Astrocyte (in vitro differentiated cells and primary cell): ENCODE results near the gene PHEX. TPM values are rescaled to one million over a fixed set of nuclear protein-coding genes. Genes with fewer than 3 reads are reported as not detected.

Source experiments
- DNase-seq: peaks from one replicate; pipeline ENCODE4 v3.0.0-alpha.2; 2010; ENCODE audit warnings: low read depth
- FAIRE-seq: peaks from 2 replicates; lab custom pipeline; 2011; peaks lifted over from hg19 to GRCh38; lab: Jason Lieb, UNC
- H2AFZ ChIP-seq: 2 replicates; pipeline ENCODE4 v1.6.0; 2012; ENCODE audit warnings: low read depth, low read length, inconsistent platforms
- H3K27ac ChIP-seq: 2 replicates; pipeline ENCODE4 v1.5.1; 2011; ENCODE audit warnings: low read depth, low read length, inconsistent platforms
- H3K27me3 ChIP-seq: 2 replicates; pipeline ENCODE4 v1.6.0; 2011; ENCODE audit warnings: low read length, inconsistent platforms; ENCODE audit not compliant: insufficient read depth
- H3K36me3 ChIP-seq: 2 replicates; pipeline ENCODE4 v1.5.1; 2011; ENCODE audit warnings: low read length, inconsistent platforms; ENCODE audit not compliant: insufficient read depth
- H3K4me1 ChIP-seq: 2 replicates; pipeline ENCODE4 v1.5.1; 2011; ENCODE audit warnings: low read length, inconsistent platforms; ENCODE audit not compliant: insufficient read depth
- H3K4me2 ChIP-seq: 2 replicates; pipeline ENCODE4 v1.6.0; 2012; ENCODE audit warnings: low read length, inconsistent platforms
- H3K4me3 ChIP-seq: 2 replicates; pipeline ENCODE4 v1.5.1; 2011; ENCODE audit warnings: low read depth, mild to moderate bottlenecking, low read length, inconsistent platforms; ENCODE audit not compliant: insufficient read depth
- H3K79me2 ChIP-seq: 2 replicates; pipeline ENCODE4 v1.6.0; 2012; ENCODE audit warnings: mild to moderate bottlenecking, low read length, inconsistent platforms; ENCODE audit not compliant: insufficient read depth
- H3K9ac ChIP-seq: 2 replicates; pipeline ENCODE4 v1.6.0; 2012; ENCODE audit warnings: mild to moderate bottlenecking, low read length, inconsistent platforms
- H3K9me3 ChIP-seq: 2 replicates; pipeline ENCODE4 v1.5.1; 2012; ENCODE audit warnings: low read depth, mild to moderate bottlenecking, low read length, inconsistent platforms; ENCODE audit not compliant: insufficient read depth
- H4K20me1 ChIP-seq: 2 replicates; pipeline ENCODE4 v1.6.0; 2012; ENCODE audit warnings: low read length, inconsistent platforms; ENCODE audit not compliant: insufficient read depth
- H3K27ac Mint-ChIP-seq: one replicate; pipeline ENCODE4 v1.8.0; 2021; ENCODE audit warnings: mild to moderate bottlenecking, mixed read lengths; ENCODE audit not compliant: unreplicated experiment
- H3K27me3 Mint-ChIP-seq: one replicate; pipeline ENCODE4 v1.8.0; 2021; ENCODE audit warnings: low read depth, mixed read lengths; ENCODE audit not compliant: unreplicated experiment
- H3K36me3 Mint-ChIP-seq: one replicate; pipeline ENCODE4 v1.8.0; 2021; ENCODE audit warnings: low read depth, mixed read lengths; ENCODE audit not compliant: unreplicated experiment
- H3K4me1 Mint-ChIP-seq: one replicate; pipeline ENCODE4 v1.8.0; 2021; ENCODE audit warnings: low read depth, mixed read lengths; ENCODE audit not compliant: unreplicated experiment
- H3K4me3 Mint-ChIP-seq: one replicate; pipeline ENCODE4 v1.8.0; 2021; ENCODE audit warnings: mild to moderate bottlenecking, moderate library complexity, mixed read lengths; ENCODE audit not compliant: unreplicated experiment
- H3K9me3 Mint-ChIP-seq: one replicate; pipeline ENCODE4 v1.8.0; 2021; ENCODE audit warnings: mild to moderate bottlenecking, mixed read lengths; ENCODE audit not compliant: unreplicated experiment
- CTCF ChIP-seq: IDR thresholded peaks from 2 replicates; pipeline ENCODE4 v1.5.1; 2011; ENCODE audit warnings: low read depth, mild to moderate bottlenecking, inconsistent platforms, low read length, moderate library complexity; ENCODE audit not compliant: insufficient read depth
- EZH2 ChIP-seq: IDR thresholded peaks from 2 replicates; pipeline ENCODE4 v1.6.1; 2012; ENCODE audit warnings: mild to moderate bottlenecking, low read length, inconsistent platforms; ENCODE audit not compliant: insufficient read depth
- total RNA-seq: library from RNA; stranded (reverse); gene quantifications from 2 replicates; pipeline ENCODE4 v1.2.1, GENCODE V29; 2021

Gene PHEX
- total RNA-seq, 1 donor from 2014 or later = 0.36 TPM

GRCh38 chrX:22033818-22034217 lies 1.7 kb downstream of the PHEX start:
- DNase-seq = no peak
- no peak overlapping the region for H2AFZ ChIP-seq
- H3K9ac ChIP-seq = no peak overlapping the region
- no peaks in the 10 kb centered on the region for H3K27me3 ChIP-seq
- no peaks in the 10 kb centered on the region for H3K79me2 ChIP-seq
- Mint-ChIP-seq H3K4me3 (no peak overlapping the region), H3K4me1 (no peaks in the 10 kb centered on the region), H3K27ac (no peak overlapping the region), H3K27me3 (no peaks in the 10 kb centered on the region), H3K36me3 (no peaks in the 10 kb centered on the region), H3K9me3 (no peaks in the 10 kb centered on the region)
- H4K20me1 ChIP-seq = no peaks in the 10 kb centered on the region
- H3K4me3 ChIP-seq = no peak overlapping the region
- H3K9me3 ChIP-seq = no peaks in the 10 kb centered on the region
- H3K27ac ChIP-seq = no peak overlapping the region
- H3K36me3 ChIP-seq = no peaks in the 10 kb centered on the region
- no peaks in the 10 kb centered on the region for H3K4me1 ChIP-seq
- FAIRE-seq = no peak
- TF ChIP-seq EZH2 (no peak), CTCF (no peak)
- H3K4me2 ChIP-seq = no peak overlapping the region

- no peak for FAIRE-seq
- H3K9ac ChIP-seq = no peak overlapping the region
- H4K20me1 ChIP-seq = no peaks in the 10 kb centered on the region
- H3K27me3 ChIP-seq = no peaks in the 10 kb centered on the region
- no peaks in the 10 kb centered on the region for H3K36me3 ChIP-seq
- Mint-ChIP-seq H3K9me3 (no peaks in the 10 kb centered on the region), H3K27me3 (no peaks in the 10 kb centered on the region), H3K36me3 (no peaks in the 10 kb centered on the region), H3K4me3 (no peak overlapping the region), H3K27ac (no peak overlapping the region), H3K4me1 (no peaks in the 10 kb centered on the region)
- no peak overlapping the region for H3K4me2 ChIP-seq
- H3K79me2 ChIP-seq = no peaks in the 10 kb centered on the region
- H3K9me3 ChIP-seq = no peaks in the 10 kb centered on the region
- no peaks in the 10 kb centered on the region for H3K4me1 ChIP-seq
- no peak overlapping the region for H3K4me3 ChIP-seq
- no peak for TF ChIP-seq EZH2
- TF ChIP-seq CTCF = no peak
- no peak overlapping the region for H2AFZ ChIP-seq
- H3K27ac ChIP-seq = no peak overlapping the region
- DNase-seq = no peak
Measured at GRCh38 chrX:22035236-22035635, 3.1 kb downstream of the PHEX start.

- Mint-ChIP-seq H3K27ac (peak overlapping the region; percentile 27), H3K9me3 (no peaks in the 10 kb centered on the region), H3K4me1 (no peaks in the 10 kb centered on the region), H3K27me3 (no peaks in the 10 kb centered on the region), H3K36me3 (no peaks in the 10 kb centered on the region), H3K4me3 (no peak overlapping the region)
- no peaks in the 10 kb centered on the region for H3K79me2 ChIP-seq
- DNase-seq (no peak), FAIRE-seq (no peak)
- H3K4me2 ChIP-seq = no peak overlapping the region
- no peak for TF ChIP-seq CTCF
- no peak for TF ChIP-seq EZH2
- no peak overlapping the region for H2AFZ ChIP-seq
- no peak overlapping the region for H3K9ac ChIP-seq
- H3K4me3 ChIP-seq = no peak overlapping the region
- no peaks in the 10 kb centered on the region for H3K36me3 ChIP-seq
- H3K27ac ChIP-seq = no peak overlapping the region
- no peaks in the 10 kb centered on the region for H4K20me1 ChIP-seq
- H3K4me1 ChIP-seq = no peaks in the 10 kb centered on the region
- no peaks in the 10 kb centered on the region for H3K9me3 ChIP-seq
- H3K27me3 ChIP-seq = no peaks in the 10 kb centered on the region
Measured at GRCh38 chrX:22037225-22037624, 5.1 kb downstream of the PHEX start.
